Measurements from ENCODE around the gene SYT7. TPM values are rescaled to one million over a fixed set of nuclear protein-coding genes. Genes with fewer than 3 reads are reported as not detected.

SYT7 gene
- total and polyA plus RNA-seq, 4 donors, result 1.7 to 10.6 (median 3.8) TPM

GRCh38 chr11:61497473-61497872 is 83.4 kb downstream of the SYT7 start:
- ATAC-seq (ENCODE audit: insufficient read depth, low FRiP score) (no peak), DNase-seq (no peak)
- H3K4me1 ChIP-seq (ENCODE audit: control insufficient read depth in 5 of 5, insufficient read depth in 5 of 5, low read length in 5 of 5), result peaks cover 0 to 5% (median 2%) of the 10 kb centered on the region in 5 donors
- H3K9me3 ChIP-seq (ENCODE audit: control insufficient read depth in 4 of 4, insufficient read depth in 3 of 4, low read length in 3 of 4), result no peaks in the 10 kb centered on the region
- H3K27me3 ChIP-seq (ENCODE audit: control insufficient read depth in 3 of 3, insufficient read depth in 3 of 3, low read length in 2 of 3), result peaks cover 0 to 2% (median 0%) of the 10 kb centered on the region in 3 donors
- no peaks in the 10 kb centered on the region for H3K36me3 ChIP-seq (ENCODE audit: control insufficient read depth in 4 of 4, insufficient read depth in 4 of 4, low read length in 4 of 4)
- no peak for TF ChIP-seq CTCF (IDR thresholded peaks at IDR 0.05; ENCODE audit: control extremely low read depth, extremely low read depth)
- no peak overlapping the region for H3K27ac ChIP-seq (ENCODE audit: low read depth in 1 of 2, low read length in 1 of 2)
- H3K9ac ChIP-seq (ENCODE audit: insufficient read depth in 1 of 2, low read length in 2 of 2), result no peak overlapping the region
- H3K4me3 ChIP-seq, result no peak overlapping the region
- 92 to 96% methylated on average over 2 of the region's 2 CpGs for WGBS, 2 donors

GRCh38 chr11:61496602-61497400 is 84.1 kb downstream of the SYT7 start:
- ATAC-seq (ENCODE audit: insufficient read depth, low FRiP score) (no peak), DNase-seq (no peak)
- Histone ChIP-seq H3K27ac (ENCODE audit: low read depth in 1 of 2, low read length in 1 of 2) (no peak overlapping the region), H3K27me3 (ENCODE audit: control insufficient read depth in 3 of 3, insufficient read depth in 3 of 3, low read length in 2 of 3) (peaks cover 0 to 2% (median 0%) of the 10 kb centered on the region in 3 donors), H3K4me3 (no peak overlapping the region), H3K36me3 (ENCODE audit: control insufficient read depth in 4 of 4, insufficient read depth in 4 of 4, low read length in 4 of 4) (no peaks in the 10 kb centered on the region), H3K9me3 (ENCODE audit: control insufficient read depth in 4 of 4, insufficient read depth in 3 of 4, low read length in 3 of 4) (no peaks in the 10 kb centered on the region), H3K4me1 (ENCODE audit: control insufficient read depth in 5 of 5, insufficient read depth in 5 of 5, low read length in 5 of 5) (peaks cover 0 to 5% (median 2%) of the 10 kb centered on the region in 5 donors), H3K9ac (ENCODE audit: insufficient read depth in 1 of 2, low read length in 2 of 2) (no peak overlapping the region)
- TF ChIP-seq CTCF (IDR thresholded peaks at IDR 0.05; ENCODE audit: control extremely low read depth, extremely low read depth), result no peak
- 92 to 96% methylated on average over 15 of the region's 15 CpGs for WGBS, 2 donors

- ATAC-seq (ENCODE audit: insufficient read depth, low FRiP score) (no peak), DNase-seq (peak; percentile 39 to 59 (median 40))
- no peak overlapping the region for H3K27ac ChIP-seq (ENCODE audit: low read depth in 1 of 2, low read length in 1 of 2)
- H3K4me3 ChIP-seq, result no peak overlapping the region
- 70 to 82% methylated on average over 26 of the region's 26 CpGs for WGBS, 2 donors
- H3K27me3 ChIP-seq (ENCODE audit: control insufficient read depth in 3 of 3, insufficient read depth in 3 of 3, low read length in 2 of 3), result no peaks in the 10 kb centered on the region
- H3K9ac ChIP-seq (ENCODE audit: insufficient read depth in 1 of 2, low read length in 2 of 2), result no peak overlapping the region
- peaks cover 0 to 5% (median 2%) of the 10 kb centered on the region in 5 donors for H3K4me1 ChIP-seq (ENCODE audit: control insufficient read depth in 5 of 5, insufficient read depth in 5 of 5, low read length in 5 of 5)
- no peaks in the 10 kb centered on the region for H3K36me3 ChIP-seq (ENCODE audit: control insufficient read depth in 4 of 4, insufficient read depth in 4 of 4, low read length in 4 of 4)
- TF ChIP-seq CTCF (IDR thresholded peaks at IDR 0.05; ENCODE audit: control extremely low read depth, extremely low read depth), result no peak
- H3K9me3 ChIP-seq (ENCODE audit: control insufficient read depth in 4 of 4, insufficient read depth in 3 of 4, low read length in 3 of 4), result no peaks in the 10 kb centered on the region
Measured at GRCh38 chr11:61495801-61496601, 84.9 kb downstream of the SYT7 start.
